ENCODE results near the gene ZNF629. TPM values are rescaled to one million over a fixed set of nuclear protein-coding genes. Genes with fewer than 3 reads are reported as not detected.

ZNF629 gene
- total RNA-seq, 1 donor from 2014 or later: 13.7 TPM

DNA sequence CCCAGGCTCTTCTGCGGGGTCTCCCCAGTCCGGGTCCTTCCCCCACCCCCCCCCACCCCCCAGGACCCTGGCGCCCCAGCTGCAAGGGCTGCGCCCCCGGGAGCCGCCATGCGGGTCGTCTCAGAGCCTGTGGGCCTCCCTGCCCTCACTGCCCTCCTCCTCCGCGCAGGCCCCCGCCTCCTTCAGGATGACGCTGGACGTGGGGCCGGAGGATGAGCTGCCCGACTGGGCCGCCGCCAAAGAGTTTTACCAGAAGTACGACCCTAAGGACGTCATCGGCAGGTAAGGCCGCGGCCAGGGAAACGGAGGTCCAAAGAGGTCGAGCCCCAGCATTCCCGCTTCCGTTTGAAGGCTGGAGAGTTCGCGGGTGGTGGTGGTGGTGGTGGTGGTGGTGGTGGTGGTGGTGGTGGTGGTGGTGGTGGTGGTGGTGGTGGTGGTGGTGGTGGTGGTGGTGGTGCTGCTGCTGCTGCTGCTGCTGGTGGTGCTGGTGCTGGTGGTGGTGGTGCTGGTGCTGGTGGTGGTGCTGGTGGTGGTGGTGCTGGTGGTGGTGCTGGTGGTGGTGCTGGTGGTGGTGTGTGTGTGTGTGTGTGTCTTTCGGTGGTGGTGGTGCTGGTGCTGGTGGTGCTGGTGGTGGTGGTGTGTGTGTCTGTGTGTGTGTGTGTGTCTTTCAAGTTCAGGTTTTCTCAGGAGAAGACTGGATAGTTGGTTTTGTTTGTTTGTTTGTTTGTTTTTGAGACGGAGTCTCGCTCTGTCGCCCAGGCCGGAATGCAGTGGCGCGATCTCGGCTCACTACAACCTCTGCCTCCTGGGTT lies 38.2 kb downstream of the ZNF629 start:
- H3K4me3 Mint-ChIP-seq: peak overlapping the region; percentile 92
- no peaks in the 10 kb centered on the region for H3K36me3 ChIP-seq
- no peak overlapping the region for H2AFZ ChIP-seq (replicated peaks)
- H3K4me1 Mint-ChIP-seq: peaks cover 14% of the 10 kb centered on the region
- peak overlapping the region; percentile 91 for H3K27ac Mint-ChIP-seq
- peak overlapping the region; percentile 68 for H3K27ac ChIP-seq
- H3K4me2 ChIP-seq: peak overlapping the region; percentile 89
- peak overlapping the region; percentile 90 for H3K4me3 ChIP-seq
- no peaks in the 10 kb centered on the region for H3K27me3 ChIP-seq
- H3K4me1 ChIP-seq: no peaks in the 10 kb centered on the region
- H3K27me3 Mint-ChIP-seq (ENCODE audit: insufficient read depth, low read depth): peaks cover 9% of the 10 kb centered on the region
- H3K79me2 ChIP-seq (ENCODE audit: low read depth): peaks cover 23% of the 10 kb centered on the region
- DNase-seq (ENCODE audit: low spot score): peak; percentile 70
- H4K20me1 ChIP-seq (ENCODE audit: low read depth): peaks cover 5% of the 10 kb centered on the region
- peaks cover 6% of the 10 kb centered on the region for H3K36me3 Mint-ChIP-seq
- H3K9me3 ChIP-seq (ENCODE audit: low read depth): no peaks in the 10 kb centered on the region
- H3F3A ChIP-seq (ENCODE audit: low read depth): peaks cover 31% of the 10 kb centered on the region
- no peaks in the 10 kb centered on the region for H3K9me3 Mint-ChIP-seq
- H3K9ac ChIP-seq: peak overlapping the region; percentile 46
- TF ChIP-seq EZH2phosphoT487 (IDR thresholded peaks at IDR 0.05) (no peak), EZH2 (IDR thresholded peaks at IDR 0.05) (no peak), CTCF (IDR thresholded peaks at IDR 0.05) (no peak)

- no peaks in the 10 kb centered on the region for H3K27me3 ChIP-seq
- H3K79me2 ChIP-seq (ENCODE audit: low read depth): peaks cover 23% of the 10 kb centered on the region
- no peaks in the 10 kb centered on the region for H3K9me3 ChIP-seq (ENCODE audit: low read depth)
- Mint-ChIP-seq H3K36me3 (peaks cover 11% of the 10 kb centered on the region), H3K4me3 (peak within 1 kb of the TSS; percentile 92), H3K27ac (peak within 1 kb of the TSS; percentile 91), H3K4me1 (peaks cover 14% of the 10 kb centered on the region), H3K9me3 (no peaks in the 10 kb centered on the region), H3K27me3 (ENCODE audit: insufficient read depth, low read depth) (peaks cover 5% of the 10 kb centered on the region)
- DNase-seq (ENCODE audit: low spot score): peak; percentile 100
- peak within 1 kb of the TSS; percentile 57 for H3K9ac ChIP-seq
- H3K4me2 ChIP-seq: peak within 1 kb of the TSS; percentile 89
- H2AFZ ChIP-seq (replicated peaks): peak within 1 kb of the TSS; percentile 78
- TF ChIP-seq CTCF (IDR thresholded peaks at IDR 0.05) (no peak), EZH2phosphoT487 (IDR thresholded peaks at IDR 0.05) (no peak), EZH2 (IDR thresholded peaks at IDR 0.05) (no peak)
- H3K36me3 ChIP-seq: no peaks in the 10 kb centered on the region
- H3K27ac ChIP-seq: peak within 1 kb of the TSS; percentile 68
- peak within 1 kb of the TSS; percentile 90 for H3K4me3 ChIP-seq
- H3F3A ChIP-seq (ENCODE audit: low read depth): peaks cover 31% of the 10 kb centered on the region
- H3K4me1 ChIP-seq: no peaks in the 10 kb centered on the region
- H4K20me1 ChIP-seq (ENCODE audit: low read depth): peaks cover 5% of the 10 kb centered on the region
These were observed 39.0 kb downstream of the ZNF629 start, which contains the start of gene PHKG2 for GRCh38 chr16:30747799-30748633. TSS of gene PHKG2 (plus strand) at chr16:30748425. CDS start at chr16:30748821, 396 bp downstream.

DNA sequence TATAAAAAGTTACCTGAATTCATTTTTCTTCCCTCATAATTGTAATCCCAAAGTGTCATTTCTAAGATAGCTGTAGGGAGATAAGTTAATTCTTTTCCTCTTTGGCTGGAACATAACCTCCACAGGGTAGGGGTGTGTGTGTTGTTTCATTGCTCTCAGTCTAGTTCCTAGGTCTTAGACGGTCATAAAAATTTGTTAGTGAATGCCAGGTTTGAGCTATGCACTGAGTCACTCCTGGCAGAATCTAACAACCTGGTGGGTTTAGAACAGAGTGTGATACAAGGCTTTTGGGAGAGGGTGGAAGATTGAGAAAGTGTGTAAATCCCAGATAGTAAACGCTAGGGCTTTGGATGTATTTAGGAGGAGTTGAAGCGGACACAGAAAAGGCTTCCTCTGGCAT lies 39.7 kb downstream of the ZNF629 start:
- H3K4me1 Mint-ChIP-seq: peaks cover 14% of the 10 kb centered on the region
- H2AFZ ChIP-seq (replicated peaks): peak overlapping the region; percentile 78
- H3K4me2 ChIP-seq: peak overlapping the region; percentile 80
- no peaks in the 10 kb centered on the region for H3K9me3 Mint-ChIP-seq
- H3K27ac Mint-ChIP-seq: peak overlapping the region; percentile 16
- no peaks in the 10 kb centered on the region for H3K27me3 ChIP-seq
- H3K36me3 ChIP-seq: no peaks in the 10 kb centered on the region
- H3K4me3 Mint-ChIP-seq: peak overlapping the region; percentile 92
- H4K20me1 ChIP-seq (ENCODE audit: low read depth): peaks cover 5% of the 10 kb centered on the region
- DNase-seq (ENCODE audit: low spot score): no peak
- H3K36me3 Mint-ChIP-seq: peaks cover 11% of the 10 kb centered on the region
- H3F3A ChIP-seq (ENCODE audit: low read depth): peaks cover 31% of the 10 kb centered on the region
- peaks cover 5% of the 10 kb centered on the region for H3K27me3 Mint-ChIP-seq (ENCODE audit: insufficient read depth, low read depth)
- H3K9ac ChIP-seq: no peak overlapping the region
- H3K4me1 ChIP-seq: no peaks in the 10 kb centered on the region
- H3K4me3 ChIP-seq: peak overlapping the region; percentile 90
- H3K79me2 ChIP-seq (ENCODE audit: low read depth): peaks cover 23% of the 10 kb centered on the region
- H3K27ac ChIP-seq: peak overlapping the region; percentile 20
- no peaks in the 10 kb centered on the region for H3K9me3 ChIP-seq (ENCODE audit: low read depth)
- TF ChIP-seq EZH2 (IDR thresholded peaks at IDR 0.05) (no peak), CTCF (IDR thresholded peaks at IDR 0.05) (no peak), EZH2phosphoT487 (IDR thresholded peaks at IDR 0.05) (no peak)

Measured in neural progenitor cell (in vitro differentiated cells).